ENCODE data around the gene CTF1.

GRCh38 chr16:30928390-30928789 lies 32.0 kb downstream of the CTF1 start:
- TF ChIP-seq POLR2A (IDR thresholded peaks at IDR 0.05; ENCODE audit: borderline replicate concordance, extremely low read depth, insufficient read depth, insufficient read length), result no peak
- TF ChIP-seq CBX3 (IDR thresholded peaks at IDR 0.05; ENCODE audit: low read depth), result no peak
- TF ChIP-seq, protein P1, sequence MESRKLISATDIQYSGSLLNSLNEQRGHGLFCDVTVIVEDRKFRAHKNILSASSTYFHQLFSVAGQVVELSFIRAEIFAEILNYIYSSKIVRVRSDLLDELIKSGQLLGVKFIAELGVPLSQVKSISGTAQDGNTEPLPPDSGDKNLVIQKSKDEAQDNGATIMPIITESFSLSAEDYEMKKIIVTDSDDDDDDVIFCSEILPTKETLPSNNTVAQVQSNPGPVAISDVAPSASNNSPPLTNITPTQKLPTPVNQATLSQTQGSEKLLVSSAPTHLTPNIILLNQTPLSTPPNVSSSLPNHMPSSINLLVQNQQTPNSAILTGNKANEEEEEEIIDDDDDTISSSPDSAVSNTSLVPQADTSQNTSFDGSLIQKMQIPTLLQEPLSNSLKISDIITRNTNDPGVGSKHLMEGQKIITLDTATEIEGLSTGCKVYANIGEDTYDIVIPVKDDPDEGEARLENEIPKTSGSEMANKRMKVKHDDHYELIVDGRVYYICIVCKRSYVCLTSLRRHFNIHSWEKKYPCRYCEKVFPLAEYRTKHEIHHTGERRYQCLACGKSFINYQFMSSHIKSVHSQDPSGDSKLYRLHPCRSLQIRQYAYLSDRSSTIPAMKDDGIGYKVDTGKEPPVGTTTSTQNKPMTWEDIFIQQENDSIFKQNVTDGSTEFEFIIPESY (IDR thresholded peaks at IDR 0.05; ENCODE audit: extremely low read depth, insufficient replicate concordance, low read length), result no peak
- TF ChIP-seq, protein P2, sequence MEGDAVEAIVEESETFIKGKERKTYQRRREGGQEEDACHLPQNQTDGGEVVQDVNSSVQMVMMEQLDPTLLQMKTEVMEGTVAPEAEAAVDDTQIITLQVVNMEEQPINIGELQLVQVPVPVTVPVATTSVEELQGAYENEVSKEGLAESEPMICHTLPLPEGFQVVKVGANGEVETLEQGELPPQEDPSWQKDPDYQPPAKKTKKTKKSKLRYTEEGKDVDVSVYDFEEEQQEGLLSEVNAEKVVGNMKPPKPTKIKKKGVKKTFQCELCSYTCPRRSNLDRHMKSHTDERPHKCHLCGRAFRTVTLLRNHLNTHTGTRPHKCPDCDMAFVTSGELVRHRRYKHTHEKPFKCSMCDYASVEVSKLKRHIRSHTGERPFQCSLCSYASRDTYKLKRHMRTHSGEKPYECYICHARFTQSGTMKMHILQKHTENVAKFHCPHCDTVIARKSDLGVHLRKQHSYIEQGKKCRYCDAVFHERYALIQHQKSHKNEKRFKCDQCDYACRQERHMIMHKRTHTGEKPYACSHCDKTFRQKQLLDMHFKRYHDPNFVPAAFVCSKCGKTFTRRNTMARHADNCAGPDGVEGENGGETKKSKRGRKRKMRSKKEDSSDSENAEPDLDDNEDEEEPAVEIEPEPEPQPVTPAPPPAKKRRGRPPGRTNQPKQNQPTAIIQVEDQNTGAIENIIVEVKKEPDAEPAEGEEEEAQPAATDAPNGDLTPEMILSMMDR (IDR thresholded peaks at IDR 0.05 in 2 of 3, conservative IDR thresholded peaks at IDR 0.05 in 1 of 3; ENCODE audit: borderline replicate concordance in 1 of 3, insufficient read depth in 1 of 3, low read depth in 2 of 3, low read length in 2 of 3), result no peak
- no peak for TF ChIP-seq POLR2AphosphoS5 (IDR thresholded peaks at IDR 0.05; ENCODE audit: low read depth, low read length)
- no peak for TF ChIP-seq EZH2phosphoT487 (IDR thresholded peaks at IDR 0.05; ENCODE audit: borderline replicate concordance)
- no peak for TF ChIP-seq REST (IDR thresholded peaks at IDR 0.05; ENCODE audit: low read depth)

Data from HCT116 (cell line).